Raji (cell line): ENCODE results near the gene ZNF568.

Source experiments
- POLR2A ChIP-seq: IDR thresholded peaks from 2 replicates; pipeline ENCODE4 v1.6.1; 2011; ENCODE audit warnings: low read depth, low read length, control low read depth; ENCODE audit not compliant: insufficient read depth

The ZNF568 gene

GRCh38 chr19:36915992-36916830, at the start of gene ZNF568, which contains the start of gene ZNF829:
ZNF568 (plus strand) TSS chr19:36916332; CDS start chr19:36922771, 6,439 bp downstream.
ZNF829 (minus strand) TSS chr19:36916291; CDS start chr19:36915167, 1,124 bp downstream.
- no peak for TF ChIP-seq POLR2A

GRCh38 chr19:36876993-36877938, 38.9 kb upstream of the ZNF568 start:
- TF ChIP-seq POLR2A: no peak

GRCh38 chr19:36891768-36892357, 24.3 kb upstream of the ZNF568 start:
- TF ChIP-seq POLR2A: no peak

GRCh38 chr19:36894849-36895383, 21.2 kb upstream of the ZNF568 start:
- TF ChIP-seq POLR2A: no peak

- TF ChIP-seq POLR2A: no peak
Observed at GRCh38 chr19:36898422-36898821, 17.7 kb upstream of the ZNF568 start.

- TF ChIP-seq POLR2A: no peak
Observed at GRCh38 chr19:36916991-36917390, 859 bp downstream of the ZNF568 start.

- TF ChIP-seq POLR2A: no peak
Observed at GRCh38 chr19:36918090-36918489, 2.0 kb downstream of the ZNF568 start.

GRCh38 chr19:36931684-36932083, 15.6 kb downstream of the ZNF568 start:
- TF ChIP-seq POLR2A: no peak

GRCh38 chr19:36939153-36939552, 23.0 kb downstream of the ZNF568 start:
- no peak for TF ChIP-seq POLR2A

GRCh38 chr19:36950335-36951119, 34.4 kb downstream of the ZNF568 start:
- no peak for TF ChIP-seq POLR2A

GRCh38 chr19:36962346-36962745, 46.2 kb downstream of the ZNF568 start:
- TF ChIP-seq POLR2A: no peak

- TF ChIP-seq POLR2A: no peak
Observed at GRCh38 chr19:36963280-36963679, 47.1 kb downstream of the ZNF568 start.

GRCh38 chr19:36972571-36972970, 56.4 kb downstream of the ZNF568 start:
- TF ChIP-seq POLR2A: no peak
